Activated T-helper 2 cell treated with anti-CD3 and anti-CD28 coated beads, Interferon-gamma antibody, Interleukin-2, Interleukin-4, amounts not matched to agents 10 μg/mL and 5 μg/mL and 100 μg/mL, durations not matched to agents 14 hours and 24 hours and 36 hours (primary cell): ENCODE measurements around the gene RGS12. TPM values are rescaled to one million over a fixed set of nuclear protein-coding genes. Genes with fewer than 3 reads are reported as not detected.
A peak's percentile ranks its signal among the peaks of the same experiment; 100 is the strongest.
"Not testable (repeated sequence)": the region's sequence is repeated elsewhere in the genome, so short reads cannot be mapped to it uniquely, and the experiment has no call there.

Experiments
- DNase-seq: peaks from one replicate; pipeline ENCODE4 v3.0.0; 2021; ENCODE audit warnings: low spot score
- H3K27ac Mint-ChIP-seq: one replicate; pipeline ENCODE4 v1.8.0; 2021; ENCODE audit warnings: mixed read lengths
- H3K27me3 Mint-ChIP-seq: one replicate; pipeline ENCODE4 v1.8.0; 2021; ENCODE audit warnings: low read depth, mixed read lengths
- H3K36me3 Mint-ChIP-seq: one replicate; pipeline ENCODE4 v1.8.0; 2021; ENCODE audit warnings: low read depth, mixed read lengths
- H3K4me1 Mint-ChIP-seq: one replicate; pipeline ENCODE4 v1.8.0; 2021; ENCODE audit warnings: low read depth, mixed read lengths
- H3K4me3 Mint-ChIP-seq: one replicate; pipeline ENCODE4 v1.8.0; 2021; ENCODE audit warnings: low read depth, mild to moderate bottlenecking, moderate library complexity, mixed read lengths
- H3K9me3 Mint-ChIP-seq: one replicate; pipeline ENCODE4 v1.8.0; 2021; ENCODE audit warnings: mixed read lengths
- intact Hi-C: fragments of 100-400 bp; cut with micrococcal nuclease; formaldehyde crosslinking; loops from one replicate; pipeline ENCODE4 v1.15.1; 2023
- total RNA-seq: library from RNA; stranded (reverse); gene quantifications from 2 replicates; pipeline ENCODE4 v1.2.3, GENCODE V29; 2022

Gene RGS12
- total RNA-seq, 1 donor from 2014 or later = 7.0 TPM

DNA sequence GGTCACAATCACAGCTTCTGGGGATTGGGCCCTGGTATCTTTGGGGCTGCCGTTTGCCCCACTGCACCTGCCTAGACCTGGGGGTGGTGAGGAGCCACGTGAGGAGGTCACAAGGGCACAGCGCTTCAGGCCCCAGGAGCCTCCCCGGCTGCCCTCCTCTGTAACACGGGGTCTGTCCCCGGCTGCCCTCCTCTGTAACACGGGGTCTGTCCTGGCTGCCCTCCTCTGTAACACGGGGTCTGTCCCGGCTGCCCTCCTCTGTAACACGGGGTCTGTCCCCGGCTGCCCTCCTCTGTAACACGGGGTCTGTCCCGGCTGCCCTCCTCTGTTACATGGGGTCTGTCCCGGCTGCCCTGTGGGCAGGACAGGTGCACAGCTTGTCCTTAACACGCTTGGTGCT, 8.1 kb downstream of the RGS12 start:
- H3K4me3 Mint-ChIP-seq, H3K27ac Mint-ChIP-seq, H3K36me3 Mint-ChIP-seq, DNase-seq, H3K9me3 Mint-ChIP-seq, intact Hi-C loops: not testable (repeated sequence)
- H3K27me3 Mint-ChIP-seq = peaks cover 33% of the 10 kb centered on the region
- peaks cover 34% of the 10 kb centered on the region for H3K4me1 Mint-ChIP-seq

DNA sequence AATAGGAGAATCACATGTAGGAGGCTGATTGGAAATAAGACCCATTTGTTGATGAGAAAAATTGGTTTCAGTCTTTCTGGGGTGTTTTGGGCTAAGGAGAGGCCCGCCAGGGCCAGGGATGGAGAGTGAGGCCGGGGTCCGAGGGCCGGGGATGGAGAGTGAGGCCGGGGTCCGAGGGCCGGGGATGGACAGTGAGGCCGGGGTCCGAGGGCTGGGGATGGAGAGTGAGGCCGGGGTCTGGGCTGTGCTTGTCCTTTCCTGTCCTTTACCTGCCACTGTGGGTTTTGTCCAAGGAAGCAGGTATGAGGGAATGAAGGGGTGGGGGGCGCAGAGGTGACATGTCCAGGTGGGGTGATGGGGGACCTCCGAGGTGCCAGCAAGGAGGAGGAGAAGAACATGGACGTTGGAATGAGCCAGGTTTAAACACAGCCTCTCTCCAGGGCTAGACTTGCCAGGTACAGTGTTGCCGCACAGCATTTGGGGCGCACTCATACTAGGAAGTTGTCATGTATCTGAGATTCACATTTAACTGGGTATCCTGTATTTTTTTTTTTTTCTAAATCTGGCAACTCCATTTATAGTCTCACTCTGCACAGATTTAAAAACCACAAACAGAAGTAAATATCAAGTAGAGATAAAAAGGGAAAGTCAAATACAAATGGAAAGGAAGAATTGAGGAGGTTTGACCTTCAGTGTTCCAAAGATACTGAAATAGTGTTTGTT, 8.8 kb downstream of the RGS12 start:
- H3K9me3 Mint-ChIP-seq = no peaks in the 10 kb centered on the region
- no peaks in the 10 kb centered on the region for H3K36me3 Mint-ChIP-seq
- no peak overlapping the region for H3K27ac Mint-ChIP-seq
- peaks cover 36% of the 10 kb centered on the region for H3K4me1 Mint-ChIP-seq
- peak overlapping the region; percentile 27 for H3K4me3 Mint-ChIP-seq
- DNase-seq = no peak
- intact Hi-C loops = no loop called here
- H3K27me3 Mint-ChIP-seq = peaks cover 32% of the 10 kb centered on the region

DNA sequence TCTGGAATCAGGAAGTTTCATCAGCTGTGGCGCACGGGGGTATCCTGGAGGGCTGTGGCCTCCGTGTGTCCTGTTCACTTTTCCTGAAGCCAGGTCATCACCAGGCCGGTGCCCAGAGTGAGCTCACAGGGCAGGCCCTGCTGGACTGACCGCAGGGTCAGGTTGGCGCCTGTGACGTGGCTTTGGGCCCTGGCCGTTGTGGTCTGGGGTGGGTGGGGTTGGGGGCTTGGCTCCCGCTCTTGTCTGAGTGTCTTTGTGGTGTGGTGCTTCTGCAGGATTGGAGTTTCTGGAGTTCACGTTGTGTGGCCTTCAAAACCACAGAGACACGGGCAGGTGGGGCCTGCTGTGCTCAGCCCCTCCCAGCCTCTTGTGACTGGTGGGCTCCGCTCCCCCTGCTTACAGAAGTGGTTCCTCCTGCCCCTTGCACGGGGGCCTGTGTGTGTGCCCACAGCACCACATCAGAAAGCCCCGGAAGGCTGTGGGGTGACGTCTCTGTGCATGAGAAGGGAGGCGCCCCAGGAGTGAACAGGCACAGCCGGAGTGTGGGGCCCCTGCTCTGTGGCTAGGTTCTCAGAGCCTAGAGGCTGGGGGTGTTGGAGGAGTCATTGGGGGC, 9.5 kb downstream of the RGS12 start:
- intact Hi-C loops = no loop called here
- peaks cover 36% of the 10 kb centered on the region for H3K4me1 Mint-ChIP-seq
- H3K27ac Mint-ChIP-seq = no peak overlapping the region
- peak overlapping the region; percentile 64 for H3K4me3 Mint-ChIP-seq
- H3K9me3 Mint-ChIP-seq = no peaks in the 10 kb centered on the region
- peak; percentile 66 for DNase-seq
- H3K27me3 Mint-ChIP-seq = peaks cover 28% of the 10 kb centered on the region
- no peaks in the 10 kb centered on the region for H3K36me3 Mint-ChIP-seq

DNA sequence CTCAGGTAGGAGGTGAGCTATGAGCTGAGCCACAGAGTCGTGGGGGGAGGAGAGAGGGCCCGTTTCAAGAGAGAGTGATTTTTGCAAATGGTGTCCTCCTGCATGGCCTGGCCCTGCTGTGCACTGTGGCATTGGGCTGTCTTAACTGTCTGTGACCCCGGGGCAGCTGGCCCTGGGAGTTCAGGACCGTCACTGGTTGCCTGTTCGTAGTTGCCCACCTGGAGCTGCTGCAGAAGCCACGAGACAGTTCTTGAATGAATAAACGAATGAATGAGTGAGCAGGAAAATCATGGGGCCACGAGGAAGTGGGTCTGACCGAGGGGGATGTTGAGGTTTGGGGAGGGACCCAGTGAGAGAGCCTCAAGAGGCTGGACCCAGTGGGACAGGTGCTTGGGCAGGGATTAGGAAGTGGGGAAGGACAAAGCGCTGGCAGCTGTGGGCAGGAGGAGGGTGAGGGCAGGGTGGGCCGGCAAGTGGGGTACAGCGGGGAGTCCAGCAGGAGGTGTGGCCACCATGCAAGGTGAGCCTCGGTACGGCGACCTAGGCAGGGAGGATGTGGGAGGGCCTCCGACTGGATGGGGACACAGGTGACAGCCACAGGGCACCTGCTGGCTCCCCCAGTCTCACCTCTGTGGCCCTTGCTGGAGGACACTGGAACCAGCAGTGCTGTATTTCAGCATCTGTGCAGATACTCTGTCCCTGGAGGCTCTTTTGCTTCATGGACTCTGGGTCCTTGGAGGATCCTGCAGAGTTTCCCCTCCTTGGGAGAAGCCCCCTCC, 10.2 kb downstream of the RGS12 start:
- DNase-seq = no peak
- Mint-ChIP-seq H3K9me3 (no peaks in the 10 kb centered on the region), H3K27me3 (peaks cover 22% of the 10 kb centered on the region), H3K4me3 (peak overlapping the region; percentile 64), H3K27ac (no peak overlapping the region), H3K4me1 (peaks cover 36% of the 10 kb centered on the region), H3K36me3 (no peaks in the 10 kb centered on the region)
- intact Hi-C loops = no loop called here

DNA sequence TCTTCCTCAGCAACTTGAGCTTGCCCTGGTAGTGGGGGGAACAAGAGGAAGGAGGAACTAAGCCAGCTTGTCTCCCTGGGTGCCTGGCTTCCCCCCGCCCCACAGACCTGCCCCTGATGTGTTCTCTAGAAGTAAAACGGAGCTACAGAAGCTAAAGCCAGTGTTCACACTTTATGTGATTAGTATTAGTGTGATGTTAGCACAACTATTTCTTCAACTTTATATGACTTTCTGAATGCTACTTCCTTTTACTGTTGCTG, 10.7 kb downstream of the RGS12 start:
- Mint-ChIP-seq H3K27ac (no peak overlapping the region), H3K27me3 (peaks cover 17% of the 10 kb centered on the region)
- intact Hi-C loops = no loop called here

DNA sequence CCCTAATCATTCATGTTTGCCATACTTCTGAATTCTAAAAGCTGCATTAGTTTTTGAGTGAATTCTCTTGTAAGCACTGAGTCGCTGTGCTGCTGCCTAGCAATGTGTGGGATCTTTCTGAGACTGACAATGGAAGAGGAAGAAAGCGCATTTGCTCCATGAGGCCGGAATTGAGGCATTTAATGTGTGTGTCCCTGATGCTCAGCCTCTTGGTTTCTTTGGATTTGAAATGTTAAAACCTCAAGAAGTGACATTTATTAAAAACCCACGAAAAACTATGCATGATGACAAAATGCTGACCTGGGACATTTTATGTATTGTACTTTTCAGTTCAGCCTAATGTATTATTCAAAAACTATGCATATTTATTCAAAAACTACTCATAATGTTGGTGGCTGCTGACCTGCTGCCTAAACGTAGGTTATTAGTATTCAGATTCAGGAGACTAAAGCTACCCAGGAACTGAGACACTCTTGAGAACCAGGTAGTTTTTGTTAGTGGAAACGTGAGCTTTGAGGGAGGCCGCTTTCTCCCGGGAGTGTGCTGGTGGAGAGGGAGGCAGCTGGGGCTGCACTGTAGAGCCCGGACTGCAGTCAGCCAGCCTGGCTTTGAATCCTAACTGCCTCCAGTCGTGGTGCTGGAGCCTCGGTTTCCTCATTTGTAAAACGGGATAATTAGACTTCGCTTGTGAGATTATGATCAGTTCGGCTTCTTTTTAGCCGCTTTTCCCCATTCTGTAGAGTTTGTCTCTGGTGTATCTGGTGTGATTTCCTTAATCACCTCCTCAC, 11.3 kb downstream of the RGS12 start:
- Mint-ChIP-seq H3K27ac (no peak overlapping the region), H3K36me3 (no peaks in the 10 kb centered on the region), H3K4me3 (no peak overlapping the region), H3K27me3 (peaks cover 12% of the 10 kb centered on the region), H3K4me1 (peaks cover 36% of the 10 kb centered on the region), H3K9me3 (no peaks in the 10 kb centered on the region)
- intact Hi-C loops = no loop called here
- DNase-seq = no peak

More for the DNA sequence above, 10.7 kb downstream of the RGS12 start:
- H3K36me3 Mint-ChIP-seq = no peaks in the 10 kb centered on the region
- H3K4me1 Mint-ChIP-seq = peaks cover 36% of the 10 kb centered on the region
- H3K4me3 Mint-ChIP-seq = no peak overlapping the region
- H3K9me3 Mint-ChIP-seq = no peaks in the 10 kb centered on the region
- DNase-seq = no peak

DNA sequence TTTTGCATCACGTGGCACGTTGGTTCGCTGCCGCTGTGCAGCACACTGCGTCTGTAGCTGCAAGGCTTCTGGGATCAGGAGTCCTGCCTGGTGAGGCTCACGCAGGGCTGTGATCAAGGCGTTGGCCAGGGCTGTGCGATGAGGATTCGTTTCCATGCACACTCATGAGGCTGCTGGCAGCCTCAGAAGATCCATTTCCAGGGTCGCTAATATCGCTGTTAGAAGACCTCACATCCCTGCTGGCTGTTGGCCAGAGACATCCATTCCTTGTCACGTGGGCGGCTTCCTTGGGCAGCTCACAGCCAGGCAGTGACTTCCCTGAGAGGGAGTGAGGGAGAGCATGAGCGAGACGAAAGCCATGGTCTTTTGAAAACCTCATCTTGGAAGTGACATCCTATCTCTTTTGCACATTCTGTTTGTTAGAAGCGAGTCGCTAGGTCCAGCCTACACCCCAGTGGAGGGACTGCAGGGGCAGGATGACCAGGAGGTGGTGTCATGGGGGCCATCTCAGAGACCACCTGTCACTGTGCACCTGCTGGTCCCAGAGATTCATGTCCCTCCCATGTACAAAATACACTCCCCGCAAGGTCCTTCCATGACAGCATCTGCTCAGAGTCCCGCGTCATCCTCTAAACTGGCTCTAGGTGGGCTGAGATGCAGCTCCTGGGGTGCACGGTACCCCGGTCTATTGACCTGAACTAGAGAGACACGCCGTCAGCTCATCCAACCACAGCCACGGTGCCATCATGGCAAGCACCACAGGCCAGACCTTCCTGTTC, 12.2 kb downstream of the RGS12 start:
- intact Hi-C loops = no loop called here
- no peak overlapping the region for H3K27ac Mint-ChIP-seq

DNA sequence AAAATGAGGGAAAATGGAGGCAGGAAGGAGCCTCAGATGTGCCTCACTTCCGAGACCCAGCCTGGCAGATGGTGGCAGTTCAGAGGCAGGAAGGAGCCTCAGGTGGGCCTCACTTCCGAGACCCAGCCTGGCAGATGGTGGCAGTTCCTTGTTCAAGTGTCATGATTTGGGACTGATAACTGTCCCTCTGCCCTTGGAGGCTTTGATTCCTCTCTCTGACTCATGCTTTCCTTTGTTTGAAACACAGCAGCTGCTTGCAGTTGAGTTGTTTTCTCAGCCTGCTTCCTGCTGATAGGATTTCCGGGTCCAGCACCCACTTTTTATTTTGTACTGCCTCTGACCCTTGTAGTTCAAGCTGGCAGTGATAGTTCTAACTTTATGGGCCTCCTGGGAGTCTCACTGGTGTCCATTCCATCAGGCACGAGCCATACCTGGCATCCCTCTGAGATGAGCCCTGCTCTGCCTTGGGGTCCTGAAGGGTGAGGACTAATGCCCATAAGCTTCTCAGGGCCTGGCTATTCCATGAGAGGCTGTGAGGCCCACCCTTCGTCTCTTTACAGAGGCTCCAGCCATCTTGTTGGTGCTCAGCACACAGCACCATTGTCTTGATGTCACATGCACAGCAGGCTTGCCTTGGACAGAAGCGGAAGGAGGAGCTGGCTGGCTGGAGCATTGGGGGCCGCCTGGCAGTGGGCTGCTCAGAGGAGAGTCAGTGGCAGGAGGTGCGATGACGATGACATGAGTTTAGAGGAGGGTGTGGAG, 13.0 kb downstream of the RGS12 start:
- H3K27ac Mint-ChIP-seq = no peak overlapping the region
- DNase-seq = no peak
- no peaks in the 10 kb centered on the region for H3K9me3 Mint-ChIP-seq
- H3K27me3 Mint-ChIP-seq = peaks cover 8% of the 10 kb centered on the region
- intact Hi-C loops = no loop called here
- H3K4me1 Mint-ChIP-seq = peaks cover 35% of the 10 kb centered on the region
- no peak overlapping the region for H3K4me3 Mint-ChIP-seq
- no peaks in the 10 kb centered on the region for H3K36me3 Mint-ChIP-seq

More for the DNA sequence above, 12.2 kb downstream of the RGS12 start:
- no peak for DNase-seq
- Mint-ChIP-seq H3K4me3 (no peak overlapping the region), H3K9me3 (no peaks in the 10 kb centered on the region), H3K4me1 (peaks cover 35% of the 10 kb centered on the region), H3K27me3 (peaks cover 8% of the 10 kb centered on the region), H3K36me3 (no peaks in the 10 kb centered on the region)

DNA sequence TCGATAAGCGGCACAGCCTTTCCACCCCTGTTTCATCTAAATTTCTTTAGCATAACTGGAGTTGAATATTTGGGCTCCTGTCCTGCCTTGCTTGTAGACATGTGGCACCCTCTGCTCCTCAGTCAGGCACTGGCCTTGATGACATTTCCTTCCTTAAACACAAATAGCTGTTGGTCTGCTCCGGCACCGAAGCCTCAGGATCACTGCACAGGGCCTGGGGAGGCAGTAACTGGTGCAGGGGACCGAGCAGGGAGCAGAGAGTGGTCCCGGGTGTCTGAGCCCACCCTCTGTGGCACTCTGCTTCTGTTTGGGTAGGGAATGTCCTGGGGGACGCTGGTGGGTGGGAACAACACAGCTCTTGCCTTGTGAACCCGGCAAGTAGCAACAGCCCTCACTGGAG, 13.6 kb downstream of the RGS12 start:
- intact Hi-C loops = no loop called here
- Mint-ChIP-seq H3K27me3 (peaks cover 8% of the 10 kb centered on the region), H3K4me1 (peaks cover 31% of the 10 kb centered on the region), H3K36me3 (no peaks in the 10 kb centered on the region), H3K9me3 (no peaks in the 10 kb centered on the region), H3K4me3 (no peak overlapping the region), H3K27ac (no peak overlapping the region)
- DNase-seq = no peak

DNA sequence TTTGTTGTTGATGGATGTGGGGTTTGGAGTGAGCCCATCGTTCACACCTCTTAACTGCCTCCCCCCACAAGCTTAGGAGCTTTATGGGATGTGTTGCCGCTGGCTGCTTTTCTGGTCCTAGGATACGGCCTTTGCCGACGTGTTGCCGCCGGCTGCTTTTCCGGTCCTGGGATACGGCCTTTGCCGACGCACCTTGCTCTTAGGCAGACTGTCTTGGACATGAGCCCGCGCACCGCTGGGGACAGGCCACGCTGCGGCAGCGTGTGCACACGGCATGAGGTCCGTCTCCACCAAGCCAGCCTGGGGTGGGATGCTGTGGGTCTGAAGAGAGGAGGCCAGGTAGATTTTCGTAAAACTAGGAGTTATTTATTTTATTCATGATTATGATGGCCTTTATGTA, 14.2 kb downstream of the RGS12 start:
- H3K27ac Mint-ChIP-seq = no peak overlapping the region
- intact Hi-C loops = no loop called here
- no peak overlapping the region for H3K4me3 Mint-ChIP-seq
- H3K9me3 Mint-ChIP-seq = no peaks in the 10 kb centered on the region
- H3K4me1 Mint-ChIP-seq = peaks cover 27% of the 10 kb centered on the region
- DNase-seq = no peak
- peaks cover 8% of the 10 kb centered on the region for H3K27me3 Mint-ChIP-seq
- H3K36me3 Mint-ChIP-seq = no peaks in the 10 kb centered on the region

DNA sequence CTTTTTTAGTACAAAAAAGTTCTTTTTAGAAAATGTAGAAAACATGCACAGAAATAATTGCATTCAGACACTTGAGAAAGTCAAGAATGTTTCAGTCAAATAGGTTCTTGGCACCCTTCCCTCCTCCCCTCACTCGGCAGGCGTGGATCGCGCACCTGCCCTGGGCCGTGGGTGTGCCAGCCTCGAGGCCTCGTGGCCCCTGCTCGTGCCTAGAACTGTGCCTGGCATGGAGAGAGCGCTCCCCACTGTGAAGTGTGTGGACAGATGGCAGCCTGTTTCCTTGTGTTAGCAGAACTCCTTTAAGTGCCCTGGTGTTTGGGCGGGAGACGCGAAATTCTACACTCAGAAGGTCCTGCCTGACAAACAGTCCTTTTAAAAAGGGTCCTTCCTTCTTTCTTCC, 14.7 kb downstream of the RGS12 start:
- no peaks in the 10 kb centered on the region for H3K36me3 Mint-ChIP-seq
- intact Hi-C loops = no loop called here
- peaks cover 8% of the 10 kb centered on the region for H3K27me3 Mint-ChIP-seq
- DNase-seq = no peak
- no peaks in the 10 kb centered on the region for H3K9me3 Mint-ChIP-seq
- H3K4me1 Mint-ChIP-seq = peaks cover 24% of the 10 kb centered on the region
- H3K4me3 Mint-ChIP-seq = no peak overlapping the region
- H3K27ac Mint-ChIP-seq = no peak overlapping the region
